A549 (cell line): ENCODE measurements around the gene ADI1.

Experiments used
- CEBPB ChIP-seq, 2 experiments: fragments of >200 bp in 1 of 2; sonication (Bioruptor Twin) in 1 of 2; formaldehyde crosslinking in 1 of 2; IDR thresholded peaks; 2 replicates each; pipeline ENCODE4 v1.6.1; 2012 to 2016
- CHD2 ChIP-seq: fragments of 150-350 bp; IDR thresholded peaks from 2 replicates; pipeline ENCODE4 v1.6.1; 2014; ENCODE audit warnings: low read length; ENCODE audit not compliant: partially characterized antibody
- CHD4 ChIP-seq: fragments of 200-600 bp; sonication (generic); IDR thresholded peaks from 2 replicates; pipeline ENCODE4 v1.6.1; 2016; ENCODE audit warnings: antibody characterized with exemption, mild to moderate bottlenecking, borderline replicate concordance
- CTCF ChIP-seq: fragments of >200 bp; sonication (Bioruptor Twin); formaldehyde crosslinking; IDR thresholded peaks from 3 replicates; pipeline ENCODE4 v1.5.1; 2016
- EHMT2 ChIP-seq: fragments of 200-600 bp; sonication (generic); IDR thresholded peaks from 2 replicates; pipeline ENCODE4 v1.6.1; 2016; ENCODE audit warnings: antibody characterized with exemption, low read depth, mild to moderate bottlenecking, moderate library complexity
- EP300 ChIP-seq, 2 experiments: fragments of >200 bp; sonication (Bioruptor Twin); formaldehyde crosslinking; IDR thresholded peaks; 2 replicates in 1 of 2; 3 replicates in 1 of 2; pipeline ENCODE4 v1.6.1; 2016 to 2017
- KDM1A ChIP-seq: fragments of 200-600 bp; sonication (generic); IDR thresholded peaks from 2 replicates; pipeline ENCODE4 v1.6.1; 2016; ENCODE audit warnings: low read depth, mild to moderate bottlenecking
- KDM5A ChIP-seq: fragments of 200-600 bp; sonication (generic); IDR thresholded peaks from 2 replicates; pipeline ENCODE4 v1.6.1; 2016; ENCODE audit warnings: antibody characterized with exemption, mild to moderate bottlenecking
- MAZ ChIP-seq: fragments of 150-350 bp; IDR thresholded peaks from 2 replicates; pipeline ENCODE4 v1.6.1; 2014; ENCODE audit warnings: antibody characterized with exemption, low read depth, low read length, borderline replicate concordance
- PBX3 ChIP-seq: IDR thresholded peaks from 2 replicates; pipeline ENCODE4 v1.6.1; 2012
- RAD21 ChIP-seq, 2 experiments: fragments of >200 bp in 1 of 2; sonication (Bioruptor Twin) in 1 of 2; formaldehyde crosslinking in 1 of 2; IDR thresholded peaks in 1 of 2; conservative IDR thresholded peaks in 1 of 2; 2 replicates in 1 of 2; 3 replicates in 1 of 2; pipeline ENCODE4 v1.6.1; 2012 to 2018; ENCODE audit warnings: inconsistent platforms in 1 of 2

- TF ChIP-seq PBX3 (no peak), EP300 (IDR thresholded peaks at IDR 0.05) (no peak), KDM5A (no peak), EHMT2 (no peak), CTCF (no peak), CHD4 (no peak), MAZ (no peak), RAD21 (conservative IDR thresholded peaks at IDR 0.05 in 1 of 2, IDR thresholded peaks at IDR 0.05 in 1 of 2) (no peak), CEBPB (IDR thresholded peaks at IDR 0.05) (no peak), CHD2 (no peak), KDM1A (no peak)
These were observed 67.2 kb downstream of the ADI1 start for GRCh38 chr2:3451926-3452671.
